ENCODE results near the gene HOXA7.

HOXA7 gene

GRCh38 chr7:27168265-27168947 is 11.9 kb upstream of the HOXA7 start:
- TF ChIP-seq CTCF (conservative IDR thresholded peaks at IDR 0.05; ENCODE audit: low read depth, low read length) = no peak
- H3K36me3 ChIP-seq (ENCODE audit: insufficient read depth) = no peaks in the 10 kb centered on the region
- no peak overlapping the region for H3K4me2 ChIP-seq
- no peak overlapping the region for H3K27ac ChIP-seq
- no peak overlapping the region for H2AFZ ChIP-seq (ENCODE audit: low read depth)
- peaks cover 15% of the 10 kb centered on the region; the same call in 1 of the 2 replicates for H3K27me3 ChIP-seq (ENCODE audit: insufficient read depth, low read depth)
- H3K4me1 ChIP-seq (ENCODE audit: low read depth, poor library complexity, severe bottlenecking) = peaks cover 17% of the 10 kb centered on the region
- H3K4me3 ChIP-seq (IDR thresholded peaks at IDR 0.05; ENCODE audit: insufficient read depth, low read depth, low read length) = no peak overlapping the region
- no peak overlapping the region for H3K9ac ChIP-seq
- H4K20me1 ChIP-seq (ENCODE audit: insufficient read depth) = no peaks in the 10 kb centered on the region
- H3K79me2 ChIP-seq (ENCODE audit: insufficient read depth, low read depth) = no peaks in the 10 kb centered on the region

DNA sequence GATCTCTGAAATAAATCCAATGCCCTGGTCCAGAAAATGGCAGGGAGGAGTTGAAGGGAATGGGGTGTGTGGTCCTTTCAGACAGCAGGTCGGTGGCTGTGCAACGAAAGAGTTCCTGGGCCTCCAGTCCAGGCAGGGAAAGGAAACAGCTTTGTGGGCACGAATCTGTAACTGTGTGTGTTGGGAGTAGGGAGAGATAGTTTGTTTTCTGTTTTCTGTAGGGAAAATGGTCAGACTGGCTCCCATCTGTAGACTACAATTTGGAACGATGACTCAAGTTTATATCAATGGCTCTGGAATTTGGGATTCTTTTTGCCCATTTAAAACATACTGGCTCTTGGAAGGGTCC is 11.4 kb upstream of the HOXA7 start:
- Histone ChIP-seq H3K27ac (no peak overlapping the region), H2AFZ (ENCODE audit: low read depth) (no peak overlapping the region), H3K36me3 (ENCODE audit: insufficient read depth) (no peaks in the 10 kb centered on the region), H3K4me3 (IDR thresholded peaks at IDR 0.05; ENCODE audit: insufficient read depth, low read depth, low read length) (no peak overlapping the region), H3K4me1 (ENCODE audit: low read depth, poor library complexity, severe bottlenecking) (peaks cover 17% of the 10 kb centered on the region), H3K9ac (no peak overlapping the region), H3K27me3 (ENCODE audit: insufficient read depth, low read depth) (peaks cover 15% of the 10 kb centered on the region; the same call in 1 of the 2 replicates), H4K20me1 (ENCODE audit: insufficient read depth) (no peaks in the 10 kb centered on the region), H3K4me2 (no peak overlapping the region), H3K79me2 (ENCODE audit: insufficient read depth, low read depth) (no peaks in the 10 kb centered on the region)
- no peak for TF ChIP-seq CTCF (conservative IDR thresholded peaks at IDR 0.05; ENCODE audit: low read depth, low read length)

GRCh38 chr7:27166531-27167505 is 10.3 kb upstream of the HOXA7 start:
- no peaks in the 10 kb centered on the region for H3K36me3 ChIP-seq (ENCODE audit: insufficient read depth)
- TF ChIP-seq CTCF (conservative IDR thresholded peaks at IDR 0.05; ENCODE audit: low read depth, low read length) = no peak
- no peak overlapping the region for H3K9ac ChIP-seq
- peaks cover 11% of the 10 kb centered on the region for H3K4me1 ChIP-seq (ENCODE audit: low read depth, poor library complexity, severe bottlenecking)
- H3K4me3 ChIP-seq (IDR thresholded peaks at IDR 0.05; ENCODE audit: insufficient read depth, low read depth, low read length) = no peak overlapping the region
- H2AFZ ChIP-seq (ENCODE audit: low read depth) = no peak overlapping the region
- H3K79me2 ChIP-seq (ENCODE audit: insufficient read depth, low read depth) = no peaks in the 10 kb centered on the region
- no peak overlapping the region for H3K4me2 ChIP-seq
- no peaks in the 10 kb centered on the region for H4K20me1 ChIP-seq (ENCODE audit: insufficient read depth)
- H3K27me3 ChIP-seq (ENCODE audit: insufficient read depth, low read depth) = peaks cover 9% of the 10 kb centered on the region; the same call in 1 of the 2 replicates
- no peak overlapping the region for H3K27ac ChIP-seq

DNA sequence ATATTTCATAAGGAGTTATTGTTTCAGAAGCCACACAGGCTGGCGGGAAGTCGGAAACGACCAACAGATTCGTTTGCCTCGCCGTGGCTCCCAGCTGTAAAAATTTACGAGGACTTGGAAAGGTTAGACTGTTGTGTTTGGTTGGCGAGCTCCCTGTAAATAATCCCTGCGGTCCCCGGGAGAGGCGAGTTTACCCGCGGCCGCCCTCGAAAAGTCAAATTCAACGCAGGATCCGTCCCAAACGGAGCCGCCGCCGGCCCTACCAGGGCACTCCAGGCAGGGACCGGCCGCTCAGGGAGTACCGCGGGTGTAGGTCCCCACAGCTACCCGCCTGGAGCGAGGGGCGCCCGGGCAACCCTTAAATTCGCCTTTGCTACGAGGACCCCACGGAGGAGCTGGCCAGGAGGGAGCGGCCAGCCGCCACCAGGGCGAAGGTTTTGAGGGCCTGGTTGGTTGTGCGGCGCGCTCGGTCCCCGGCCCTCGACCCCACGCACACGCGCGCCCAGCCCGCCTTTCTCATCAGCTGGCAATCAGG is 9.6 kb upstream of the HOXA7 start:
- Histone ChIP-seq H3K27me3 (ENCODE audit: insufficient read depth, low read depth) (peaks cover 6% of the 10 kb centered on the region; the same call in 1 of the 2 replicates), H3K36me3 (ENCODE audit: insufficient read depth) (no peaks in the 10 kb centered on the region), H3K4me1 (ENCODE audit: low read depth, poor library complexity, severe bottlenecking) (peaks cover 3% of the 10 kb centered on the region), H3K27ac (no peak overlapping the region), H4K20me1 (ENCODE audit: insufficient read depth) (no peaks in the 10 kb centered on the region), H3K79me2 (ENCODE audit: insufficient read depth, low read depth) (no peaks in the 10 kb centered on the region), H2AFZ (ENCODE audit: low read depth) (no peak overlapping the region), H3K9ac (no peak overlapping the region), H3K4me2 (no peak overlapping the region), H3K4me3 (IDR thresholded peaks at IDR 0.05; ENCODE audit: insufficient read depth, low read depth, low read length) (no peak overlapping the region)
- TF ChIP-seq CTCF (conservative IDR thresholded peaks at IDR 0.05; ENCODE audit: low read depth, low read length) = no peak

Measured in KMS-11 (cell line).